ENCODE data around the gene PSMB9. TPM values are rescaled to one million over a fixed set of nuclear protein-coding genes. Genes with fewer than 3 reads are reported as not detected.

PSMB9 gene
- total RNA-seq, 3 donors from 2014 or later: 37.4 to 108 (median 39.0) TPM

- Histone ChIP-seq H3K4me1 (ENCODE audit: low read depth) (peaks cover 24% of the 10 kb centered on the region), H3K4me3 (no peak overlapping the region), H3K9me3 (no peaks in the 10 kb centered on the region), H3K36me3 (ENCODE audit: low read depth) (peaks cover 9% of the 10 kb centered on the region)
- no peak for TF ChIP-seq CTCF (IDR thresholded peaks at IDR 0.05)
- DNase-seq: no peak
- intact Hi-C loops (cut with DNase I, micrococcal nuclease): no loop called here
- no peak for ATAC-seq
Measured at GRCh38 chr6:32849126-32849525, 4.9 kb upstream of the PSMB9 start.

GRCh38 chr6:32851025-32851424, 3.0 kb upstream of the PSMB9 start:
- peaks cover 24% of the 10 kb centered on the region for H3K4me1 ChIP-seq (ENCODE audit: low read depth)
- no peak for TF ChIP-seq CTCF (IDR thresholded peaks at IDR 0.05)
- peaks cover 9% of the 10 kb centered on the region for H3K36me3 ChIP-seq (ENCODE audit: low read depth)
- no peaks in the 10 kb centered on the region for H3K9me3 ChIP-seq
- intact Hi-C loops (cut with DNase I, micrococcal nuclease): no loop called here
- ATAC-seq (no peak), DNase-seq (no peak)
- H3K4me3 ChIP-seq: no peak overlapping the region

GRCh38 chr6:32852018-32852843, 1.8 kb upstream of the PSMB9 start:
- intact Hi-C loops (cut with DNase I, micrococcal nuclease): no loop called here
- DNase-seq: peak; percentile 67 to 73 (median 71)
- H3K4me3 ChIP-seq: peak overlapping the region; percentile 97
- no peaks in the 10 kb centered on the region for H3K9me3 ChIP-seq
- TF ChIP-seq CTCF (IDR thresholded peaks at IDR 0.05): no peak
- H3K4me1 ChIP-seq (ENCODE audit: low read depth): peaks cover 24% of the 10 kb centered on the region
- ATAC-seq: peak; percentile 5
- peaks cover 9% of the 10 kb centered on the region for H3K36me3 ChIP-seq (ENCODE audit: low read depth)

GRCh38 chr6:32852844-32853540, 1.0 kb upstream of the PSMB9 start:
- H3K36me3 ChIP-seq (ENCODE audit: low read depth): peaks cover 7% of the 10 kb centered on the region
- peak overlapping the region; percentile 97 for H3K4me3 ChIP-seq
- ATAC-seq: peak; percentile 48
- TF ChIP-seq CTCF (IDR thresholded peaks at IDR 0.05): no peak
- peak; percentile 63 to 81 (median 69) for DNase-seq
- intact Hi-C loops (cut with DNase I, micrococcal nuclease): no loop called here
- no peaks in the 10 kb centered on the region for H3K9me3 ChIP-seq
- peaks cover 24% of the 10 kb centered on the region for H3K4me1 ChIP-seq (ENCODE audit: low read depth)

- ATAC-seq (peak; percentile 56), DNase-seq (peak; percentile 54 to 76 (median 57))
- intact Hi-C loops (cut with DNase I, micrococcal nuclease): no loop called here
- no peak for TF ChIP-seq CTCF (IDR thresholded peaks at IDR 0.05)
- Histone ChIP-seq H3K36me3 (ENCODE audit: low read depth) (no peaks in the 10 kb centered on the region), H3K4me3 (peak overlapping the region; percentile 97), H3K4me1 (ENCODE audit: low read depth) (peaks cover 24% of the 10 kb centered on the region), H3K9me3 (no peaks in the 10 kb centered on the region)
Measured at GRCh38 chr6:32854376-32855178, 585 bp downstream of the PSMB9 start.

Measured in mucosa of descending colon (tissue), 3 donors.